ENCODE data around the gene ADRA2A. TPM values are rescaled to one million over a fixed set of nuclear protein-coding genes. Genes with fewer than 3 reads are reported as not detected.

ADRA2A gene
- polyA plus RNA-seq, 3 donors, result not detected

DNA sequence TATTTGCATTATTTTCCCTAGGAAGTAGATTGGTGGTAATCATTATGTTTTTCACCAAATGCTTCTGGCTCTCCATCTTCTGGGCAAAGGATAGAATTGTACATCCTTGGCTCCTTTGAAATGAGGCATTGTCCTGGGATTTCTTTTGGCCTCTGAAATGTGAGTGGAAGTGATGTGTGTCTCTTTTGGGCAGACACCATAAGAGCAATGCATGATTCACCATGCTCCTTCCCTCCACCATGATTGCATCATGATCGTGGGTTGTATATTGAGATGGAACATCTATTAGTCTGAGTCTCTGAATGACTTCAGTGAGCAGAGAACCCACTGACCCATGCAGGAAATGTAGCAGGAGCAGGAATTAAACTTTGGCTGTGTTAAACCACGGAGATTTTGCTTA is 49.2 kb downstream of the ADRA2A start:
- H3K4me2 ChIP-seq (replicated peaks; ENCODE audit: extremely low read depth, low read length, poor library complexity, severe bottlenecking), result no peak overlapping the region
- Mint-ChIP-seq H3K4me3 (no peak overlapping the region), H3K36me3 (no peaks in the 10 kb centered on the region), H3K4me1 (peaks cover 9% of the 10 kb centered on the region), H3K27ac (no peak overlapping the region), H3K9me3 (peaks cover 0 to 3% (median 0%) of the 10 kb centered on the region in 7 donors), H3K27me3 (ENCODE audit: low read depth in 3 of 3) (peaks cover 3 to 6% (median 4%) of the 10 kb centered on the region in 3 donors)
- TF ChIP-seq, protein P1, sequence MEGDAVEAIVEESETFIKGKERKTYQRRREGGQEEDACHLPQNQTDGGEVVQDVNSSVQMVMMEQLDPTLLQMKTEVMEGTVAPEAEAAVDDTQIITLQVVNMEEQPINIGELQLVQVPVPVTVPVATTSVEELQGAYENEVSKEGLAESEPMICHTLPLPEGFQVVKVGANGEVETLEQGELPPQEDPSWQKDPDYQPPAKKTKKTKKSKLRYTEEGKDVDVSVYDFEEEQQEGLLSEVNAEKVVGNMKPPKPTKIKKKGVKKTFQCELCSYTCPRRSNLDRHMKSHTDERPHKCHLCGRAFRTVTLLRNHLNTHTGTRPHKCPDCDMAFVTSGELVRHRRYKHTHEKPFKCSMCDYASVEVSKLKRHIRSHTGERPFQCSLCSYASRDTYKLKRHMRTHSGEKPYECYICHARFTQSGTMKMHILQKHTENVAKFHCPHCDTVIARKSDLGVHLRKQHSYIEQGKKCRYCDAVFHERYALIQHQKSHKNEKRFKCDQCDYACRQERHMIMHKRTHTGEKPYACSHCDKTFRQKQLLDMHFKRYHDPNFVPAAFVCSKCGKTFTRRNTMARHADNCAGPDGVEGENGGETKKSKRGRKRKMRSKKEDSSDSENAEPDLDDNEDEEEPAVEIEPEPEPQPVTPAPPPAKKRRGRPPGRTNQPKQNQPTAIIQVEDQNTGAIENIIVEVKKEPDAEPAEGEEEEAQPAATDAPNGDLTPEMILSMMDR (IDR thresholded peaks at IDR 0.05), result no peak
- WGBS (ENCODE audit: insufficient coverage), result 33% methylated on average over 1 of the region's 2 CpGs
- peak in 2 of 3 donors; percentile 1 to 19 for DNase-seq
- no peaks in the 10 kb centered on the region for H3K27me3 ChIP-seq (ENCODE audit: control insufficient read depth in 2 of 2, insufficient read depth in 2 of 2, low read length in 2 of 2)
- intact Hi-C loops (cut with micrococcal nuclease), result no loop called here
- H3K27ac ChIP-seq (ENCODE audit: low read depth in 1 of 2, low read length in 2 of 2), result no peak overlapping the region
- H3K79me2 ChIP-seq (ENCODE audit: insufficient read depth, low read length), result no peaks in the 10 kb centered on the region
- H4K20me1 ChIP-seq (ENCODE audit: insufficient read depth, low read length), result no peaks in the 10 kb centered on the region
- no peak overlapping the region for H2AFZ ChIP-seq (ENCODE audit: insufficient read depth, low read depth, low read length, poor library complexity, severe bottlenecking)
- no peaks in the 10 kb centered on the region for H3K36me3 ChIP-seq (replicated peaks in 1 of 2; ENCODE audit: control insufficient read depth in 1 of 2, insufficient read depth in 2 of 2, low read length in 2 of 2)
- H3K4me3 ChIP-seq (replicated peaks in 1 of 3; ENCODE audit: low read depth in 2 of 3, low read length in 3 of 3), result no peak overlapping the region
- H3K9ac ChIP-seq (ENCODE audit: insufficient read depth, low read length, poor library complexity, severe bottlenecking), result no peak overlapping the region
- H3K9me3 ChIP-seq (replicated peaks in 1 of 2; ENCODE audit: control insufficient read depth in 1 of 2, insufficient read depth in 1 of 2, low read length in 2 of 2), result no peaks in the 10 kb centered on the region
- H3K4me1 ChIP-seq (ENCODE audit: control insufficient read depth in 1 of 2, insufficient read depth in 2 of 2, low read length in 2 of 2), result peaks cover 0 to 9% of the 10 kb centered on the region in 2 donors

DNA sequence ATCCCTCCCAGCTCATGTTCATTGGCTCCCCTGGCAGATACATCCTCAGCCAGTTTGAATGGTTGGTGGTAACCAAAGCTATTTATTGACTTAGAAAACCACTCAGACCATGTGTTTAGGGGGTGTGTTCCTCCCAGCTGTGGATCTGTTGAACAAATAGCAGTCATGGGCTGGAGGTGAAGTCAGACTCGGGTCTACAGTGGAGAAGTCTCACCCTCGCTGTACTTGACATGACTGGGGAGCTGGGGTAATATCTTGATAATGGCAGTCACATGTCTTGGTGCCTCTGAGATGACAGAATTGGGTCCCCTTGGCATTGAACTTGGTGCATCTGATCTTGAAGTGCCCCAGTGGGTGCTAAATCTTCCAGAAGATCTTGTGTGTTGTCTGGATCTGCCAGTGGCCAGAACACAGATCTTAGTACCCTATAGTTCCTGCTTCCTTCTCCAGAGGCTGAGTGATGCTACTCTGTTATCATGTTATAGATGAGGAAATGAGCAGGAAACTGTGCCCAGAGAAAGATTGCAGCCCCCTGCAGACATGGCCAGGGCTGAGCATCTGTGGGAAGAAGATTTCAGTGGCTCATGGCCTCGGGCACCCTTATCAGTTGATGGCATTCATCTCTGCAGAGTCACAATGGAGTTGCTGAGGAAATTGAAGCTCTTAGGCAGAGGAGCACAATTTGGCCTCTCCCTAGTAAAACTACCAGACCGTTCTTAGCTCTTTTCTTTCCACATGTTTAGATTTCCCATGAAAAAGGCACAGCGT is 50.4 kb downstream of the ADRA2A start:
- DNase-seq, result no peak
- 72% methylated on average over 2 of the region's 5 CpGs for WGBS (ENCODE audit: insufficient coverage)

More for the DNA sequence above, 50.4 kb downstream of the ADRA2A start:
- Mint-ChIP-seq H3K4me3 (no peak overlapping the region), H3K36me3 (no peaks in the 10 kb centered on the region), H3K27ac (peak overlapping the region in 1 of 7 donors; percentile 23), H3K27me3 (ENCODE audit: low read depth in 3 of 3) (peaks cover 0 to 6% (median 1%) of the 10 kb centered on the region in 3 donors), H3K4me1 (peaks cover 9% of the 10 kb centered on the region), H3K9me3 (peaks cover 0 to 3% (median 0%) of the 10 kb centered on the region in 7 donors)
- Histone ChIP-seq H3K9me3 (replicated peaks in 1 of 2; ENCODE audit: control insufficient read depth in 1 of 2, insufficient read depth in 1 of 2, low read length in 2 of 2) (no peaks in the 10 kb centered on the region), H3K36me3 (replicated peaks in 1 of 2; ENCODE audit: control insufficient read depth in 1 of 2, insufficient read depth in 2 of 2, low read length in 2 of 2) (no peaks in the 10 kb centered on the region), H3K4me1 (ENCODE audit: control insufficient read depth in 1 of 2, insufficient read depth in 2 of 2, low read length in 2 of 2) (peaks cover 0 to 9% of the 10 kb centered on the region in 2 donors), H3K27me3 (ENCODE audit: control insufficient read depth in 2 of 2, insufficient read depth in 2 of 2, low read length in 2 of 2) (no peaks in the 10 kb centered on the region), H3K4me2 (replicated peaks; ENCODE audit: extremely low read depth, low read length, poor library complexity, severe bottlenecking) (no peak overlapping the region), H3K27ac (ENCODE audit: low read depth in 1 of 2, low read length in 2 of 2) (no peak overlapping the region), H2AFZ (ENCODE audit: insufficient read depth, low read depth, low read length, poor library complexity, severe bottlenecking) (no peak overlapping the region), H3K79me2 (ENCODE audit: insufficient read depth, low read length) (no peaks in the 10 kb centered on the region), H4K20me1 (ENCODE audit: insufficient read depth, low read length) (no peaks in the 10 kb centered on the region), H3K9ac (ENCODE audit: insufficient read depth, low read length, poor library complexity, severe bottlenecking) (no peak overlapping the region), H3K4me3 (replicated peaks in 1 of 3; ENCODE audit: low read depth in 2 of 3, low read length in 3 of 3) (no peak overlapping the region)
- intact Hi-C loops (cut with micrococcal nuclease), result no loop called here
- TF ChIP-seq, protein P1 (IDR thresholded peaks at IDR 0.05), result no peak
